Fibroblast of gingiva (primary cell): ENCODE measurements around the gene DDX20.
"Not testable (repeated sequence)": the region's sequence is repeated elsewhere in the genome, so short reads cannot be mapped to it uniquely, and the experiment has no call there.

ENCODE experiments used
- DNase-seq: peaks from one replicate; pipeline ENCODE4 v3.0.0-alpha.2; 2011; ENCODE audit warnings: low read depth

DDX20 gene

DNA sequence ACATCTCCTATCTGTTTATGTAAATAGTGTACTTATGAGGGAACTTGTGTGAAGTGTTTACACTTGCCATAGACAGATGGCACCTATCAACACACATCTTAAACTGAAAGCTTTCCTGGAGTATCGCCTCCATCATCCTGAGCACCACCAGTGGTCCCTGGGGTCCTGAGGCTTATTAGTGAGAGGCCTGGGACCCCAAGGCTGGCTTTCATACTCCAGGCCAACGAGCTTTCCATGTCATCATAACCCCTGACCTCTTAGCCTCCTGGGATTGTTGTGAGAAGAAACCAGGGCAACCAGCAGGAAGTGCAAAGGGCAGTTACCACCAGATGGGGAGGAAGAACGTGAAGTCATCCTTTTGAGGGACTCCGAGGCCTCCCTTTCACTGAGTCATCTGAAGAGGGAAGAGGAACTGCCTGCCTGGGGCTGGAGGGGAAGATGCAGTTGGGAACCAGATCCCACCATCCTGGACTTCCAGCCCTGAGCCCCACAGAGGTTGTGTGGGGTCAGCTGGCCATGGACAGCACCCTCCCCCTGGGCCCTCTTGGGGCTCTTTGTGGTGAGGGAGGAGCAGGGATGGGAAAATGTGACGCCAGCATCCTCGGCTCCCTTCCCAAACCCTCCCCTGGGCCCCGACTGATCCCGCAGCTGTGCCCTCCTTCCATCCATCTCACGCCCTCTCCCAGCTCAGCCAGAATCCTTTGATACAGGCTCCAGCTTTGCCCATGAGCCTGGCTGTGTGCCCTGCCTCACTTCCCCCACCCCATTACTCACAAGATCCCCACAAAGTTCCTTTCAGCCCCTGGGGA lies 22.3 kb upstream of the DDX20 start:
- DNase-seq = peak; percentile 94

GRCh38 chr1:111733992-111734341 lies 21.7 kb upstream of the DDX20 start:
- DNase-seq = no peak

DNA sequence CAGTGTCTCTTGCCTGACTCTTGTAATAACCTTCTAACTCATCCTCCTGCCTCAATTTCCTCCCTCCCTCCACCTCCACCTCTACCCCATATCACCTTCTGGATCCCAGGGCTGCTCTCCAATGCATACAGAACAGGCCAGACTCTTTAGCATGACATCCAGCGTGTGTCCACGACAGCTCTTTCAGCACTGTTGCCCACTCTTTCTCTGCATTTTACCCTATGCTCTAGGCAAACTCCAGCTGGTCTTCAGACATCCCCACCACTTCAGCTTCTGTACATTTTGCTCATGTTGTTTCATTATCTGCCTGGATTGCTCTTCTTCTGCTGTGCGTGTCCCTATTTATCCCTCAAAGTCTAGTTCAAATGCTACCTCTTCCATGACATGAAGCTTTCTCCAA lies 21.3 kb upstream of the DDX20 start:
- DNase-seq = no peak

DNA sequence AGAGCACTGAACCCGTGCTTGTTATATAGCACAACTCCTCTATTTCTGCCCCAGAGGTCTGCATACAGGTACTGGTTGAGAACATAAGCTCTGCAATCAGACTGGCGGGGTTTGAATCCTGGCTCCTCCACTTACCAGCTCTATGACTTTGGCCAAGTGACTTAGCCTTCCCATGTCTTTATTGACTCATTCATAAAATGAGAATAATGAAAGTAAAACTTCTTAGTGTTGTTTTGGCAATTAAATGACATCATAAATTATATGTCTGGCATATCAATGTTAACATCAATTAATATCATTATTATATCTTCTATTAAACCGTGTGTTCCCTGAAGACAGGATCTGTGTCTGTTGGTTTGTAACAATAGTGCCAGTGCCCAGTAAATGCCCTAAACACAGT lies 20.8 kb upstream of the DDX20 start:
- no peak for DNase-seq

- no peak for DNase-seq
Observed at GRCh38 chr1:111735321-111735720, 20.4 kb upstream of the DDX20 start.

DNA sequence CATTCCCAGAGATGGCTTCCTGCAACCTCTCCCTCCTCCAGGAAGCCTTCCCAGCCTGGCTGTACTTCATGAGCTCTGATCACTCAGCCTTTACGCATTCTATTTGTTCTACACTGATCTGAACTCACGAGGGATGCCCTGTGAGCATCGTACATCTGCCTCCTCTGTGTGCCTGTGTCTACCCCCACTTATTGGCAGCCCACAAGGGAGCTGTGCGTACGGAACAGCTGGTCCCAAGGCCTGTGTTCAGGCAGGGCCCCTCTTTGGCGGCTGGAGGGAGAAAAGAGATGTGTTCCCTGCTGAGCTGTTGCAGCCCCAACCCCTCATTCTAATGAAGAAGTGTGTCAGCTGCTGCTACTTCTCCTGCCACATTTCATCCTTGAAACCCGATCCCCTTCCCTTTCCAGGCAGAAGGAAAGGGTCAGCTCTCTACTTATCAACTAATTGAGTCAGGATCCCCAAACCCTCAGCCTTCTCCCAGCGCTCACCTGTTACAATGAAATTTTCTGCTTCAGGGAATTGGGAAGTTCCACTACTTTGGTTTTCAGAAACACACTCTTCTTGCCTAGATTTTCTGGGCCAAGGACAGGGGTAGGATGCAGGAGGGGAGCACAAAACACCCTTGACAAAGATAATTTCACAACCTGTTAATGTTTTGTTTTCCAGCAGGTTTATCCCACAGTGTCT lies 19.7 kb upstream of the DDX20 start:
- no peak for DNase-seq

- DNase-seq = peak; percentile 44
Observed at GRCh38 chr1:111736548-111737215, 19.0 kb upstream of the DDX20 start.

- DNase-seq = no peak
Observed at GRCh38 chr1:111737216-111738132, 18.2 kb upstream of the DDX20 start.

DNA sequence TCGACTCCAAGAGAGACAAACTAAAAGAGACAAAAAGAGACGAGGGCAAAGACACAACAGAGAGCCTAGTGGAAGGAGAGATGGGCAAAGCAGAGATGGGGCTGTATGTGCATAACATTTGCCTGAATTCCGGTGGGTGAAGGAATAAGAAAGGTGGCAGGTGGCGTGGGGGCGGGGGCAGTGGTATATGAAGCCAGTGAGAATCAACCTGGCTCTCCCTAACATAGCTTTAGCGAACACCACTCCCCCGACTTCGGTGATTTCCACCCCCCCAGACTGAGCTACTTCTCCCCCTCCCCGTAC lies 17.6 kb upstream of the DDX20 start:
- no peak for DNase-seq

GRCh38 chr1:111738436-111739193 lies 17.1 kb upstream of the DDX20 start:
- DNase-seq = peak; percentile 79

- peak; percentile 83 for DNase-seq
Observed at GRCh38 chr1:111739194-111739924, 16.3 kb upstream of the DDX20 start, which contains the start of gene INKA2. Gene INKA2, minus strand, starts transcription at chr1:111739395. Its CDS starts 153 bp downstream, at chr1:111739242.

DNA sequence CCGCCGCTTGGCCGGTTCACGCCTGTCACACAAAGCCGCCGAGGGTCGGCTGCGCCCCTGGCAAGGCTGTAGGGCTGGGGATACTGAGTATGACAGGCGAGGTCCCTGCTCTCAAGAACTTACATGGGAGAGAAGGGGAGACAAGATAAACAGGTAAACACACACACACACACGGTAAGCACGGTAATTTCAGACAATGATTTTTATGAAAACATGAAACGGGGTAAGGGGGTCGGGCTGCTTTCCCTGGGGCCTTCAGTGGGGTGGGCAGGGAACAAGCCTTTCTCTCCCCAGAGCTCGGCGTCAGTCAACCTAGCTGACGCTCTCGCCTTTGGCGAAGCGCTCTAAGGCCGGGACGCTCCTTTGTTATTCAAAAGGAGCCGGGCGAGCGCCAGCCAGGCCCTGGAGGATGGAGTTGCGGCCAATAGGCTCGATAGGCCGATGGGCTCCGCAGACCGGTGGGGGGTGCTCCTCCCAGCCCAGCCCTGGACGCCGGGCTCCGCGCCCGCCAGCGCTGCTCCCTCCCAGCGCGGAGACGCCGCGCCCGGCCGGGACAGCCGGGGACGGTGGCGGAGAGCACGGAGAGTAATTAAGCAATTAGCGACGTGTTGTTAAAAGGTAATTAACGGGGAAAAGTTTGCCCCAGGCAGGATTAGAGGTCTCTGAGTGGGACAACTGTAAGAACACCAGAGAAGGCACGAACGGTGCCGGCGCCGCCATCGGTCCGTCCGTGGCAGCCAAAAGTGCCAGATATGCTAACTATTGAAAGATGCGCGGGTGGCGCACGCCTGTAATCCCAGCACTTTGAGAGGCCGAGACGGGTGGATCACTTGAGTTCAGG lies 15.6 kb upstream of the DDX20 start:
- DNase-seq = peak; percentile 70

DNA sequence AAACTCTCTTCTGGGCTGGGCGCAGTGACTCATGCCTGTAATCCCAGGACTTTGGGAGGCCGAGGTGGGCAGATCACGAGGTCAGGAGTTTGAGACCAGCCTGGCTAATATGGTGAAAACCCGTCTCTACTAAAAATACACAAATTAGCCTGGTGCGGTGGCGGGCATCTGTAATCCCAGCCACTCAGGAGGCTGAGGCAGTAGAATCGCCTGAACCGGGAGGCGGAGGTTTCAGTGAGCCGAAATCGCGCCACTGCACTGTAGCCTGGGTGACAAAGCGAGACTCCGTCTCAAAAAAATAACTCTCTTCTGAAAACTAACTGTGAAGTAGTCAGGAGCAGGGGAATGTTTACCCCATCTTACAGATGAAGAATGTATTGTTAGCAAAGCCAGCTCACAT lies 13.4 kb upstream of the DDX20 start:
- not testable (repeated sequence) for DNase-seq

- DNase-seq = no peak
Observed at GRCh38 chr1:111742938-111743549, 12.7 kb upstream of the DDX20 start.

- DNase-seq = peak; percentile 51
Observed at GRCh38 chr1:111743679-111744101, 12.0 kb upstream of the DDX20 start.

DNA sequence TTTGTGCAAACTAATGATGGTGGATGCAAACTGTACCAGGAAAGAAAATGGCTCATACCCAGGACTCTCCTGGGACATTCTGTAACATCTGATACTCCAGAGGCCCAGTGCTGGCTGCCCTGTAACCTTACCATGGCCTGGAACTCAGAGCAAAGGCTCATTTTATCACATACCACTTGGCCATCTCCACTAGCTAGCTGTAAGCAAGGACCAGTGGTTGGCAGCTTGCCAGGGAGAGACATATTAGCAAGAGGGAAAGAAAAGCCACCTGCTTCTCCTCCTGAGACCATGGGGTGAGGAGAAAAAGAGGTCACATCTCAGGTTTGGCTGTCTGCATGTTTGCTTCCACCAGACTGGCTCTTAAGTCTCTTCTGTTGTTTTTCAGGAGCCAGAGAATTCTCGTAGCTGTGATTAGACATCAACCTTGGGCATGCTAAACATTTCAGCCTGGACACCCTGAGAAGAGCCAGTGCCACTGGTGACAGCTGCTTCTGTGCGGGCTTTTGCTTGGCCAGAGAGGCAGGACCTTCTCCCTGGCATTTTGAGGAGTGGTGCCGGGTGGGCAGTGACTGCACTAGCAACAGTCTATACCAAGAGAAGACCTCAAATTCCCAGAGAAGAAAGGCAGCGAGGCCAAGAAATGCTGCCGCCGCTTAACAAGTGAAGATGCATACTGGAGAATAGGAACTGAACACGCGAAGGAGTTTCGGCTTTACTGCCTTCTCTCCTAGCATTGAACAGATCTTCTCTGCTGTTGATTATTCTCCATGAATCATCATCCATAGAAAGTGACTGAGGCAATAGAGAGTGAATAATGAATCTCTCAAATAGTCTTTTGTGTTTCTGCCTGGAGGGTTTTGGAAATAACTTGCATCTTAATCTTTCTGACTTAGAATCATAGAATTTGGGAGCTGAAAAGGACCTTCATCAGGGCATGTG lies 9.8 kb upstream of the DDX20 start:
- no peak for DNase-seq

DNA sequence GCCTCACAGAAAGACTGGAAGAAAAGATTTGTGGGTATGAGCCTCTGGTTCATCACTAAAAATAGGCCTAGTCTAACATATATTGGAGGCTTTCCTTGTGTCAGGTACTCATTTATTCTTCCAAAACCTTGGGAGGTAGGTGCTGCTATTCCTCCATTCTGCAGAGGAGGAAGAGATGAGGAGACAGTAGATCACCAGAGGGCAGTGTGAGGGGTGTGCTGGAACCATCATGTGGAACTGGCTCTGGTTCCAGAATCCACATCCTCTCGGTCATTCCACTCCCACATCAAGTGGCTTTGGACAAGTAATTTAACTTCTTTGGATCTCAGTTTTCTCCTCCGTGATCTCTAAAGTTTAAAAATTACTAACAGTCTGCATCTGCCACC lies 9.1 kb upstream of the DDX20 start:
- no peak for DNase-seq

DNA sequence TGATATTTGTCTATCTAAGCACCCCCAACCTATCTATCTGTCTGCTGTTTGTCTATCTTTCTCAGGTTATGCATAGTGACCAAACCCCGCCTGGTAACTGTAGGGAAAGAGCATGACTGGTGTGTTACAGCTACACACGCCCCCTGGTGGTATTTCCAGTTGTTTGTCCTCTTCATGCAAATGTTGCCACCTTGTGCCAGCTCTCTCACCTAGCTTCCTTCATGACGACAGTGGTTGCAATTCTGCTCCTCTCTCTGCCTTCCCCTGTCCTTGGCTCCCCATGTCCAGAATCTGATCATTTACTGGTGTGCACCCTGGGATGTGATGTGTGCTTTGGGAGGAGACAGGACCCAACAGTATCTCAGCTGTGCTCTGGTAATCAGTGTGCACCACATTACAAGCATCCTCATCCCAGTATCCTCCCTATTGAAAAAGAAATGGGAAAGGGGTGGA lies 8.4 kb upstream of the DDX20 start:
- DNase-seq = peak; percentile 66
